ENCODE data around the gene STK17B.
"Not testable (repeated sequence)": the region's sequence is repeated elsewhere in the genome, so short reads cannot be mapped to it uniquely, and the experiment has no call there.

Gene STK17B

GRCh38 chr2:196171248-196171871, at the start of gene STK17B:
TSS of gene STK17B (minus strand) at chr2:196171578. CDS start at chr2:196163383, 8,195 bp downstream.
- DNase-seq, result peak; percentile 97

DNA sequence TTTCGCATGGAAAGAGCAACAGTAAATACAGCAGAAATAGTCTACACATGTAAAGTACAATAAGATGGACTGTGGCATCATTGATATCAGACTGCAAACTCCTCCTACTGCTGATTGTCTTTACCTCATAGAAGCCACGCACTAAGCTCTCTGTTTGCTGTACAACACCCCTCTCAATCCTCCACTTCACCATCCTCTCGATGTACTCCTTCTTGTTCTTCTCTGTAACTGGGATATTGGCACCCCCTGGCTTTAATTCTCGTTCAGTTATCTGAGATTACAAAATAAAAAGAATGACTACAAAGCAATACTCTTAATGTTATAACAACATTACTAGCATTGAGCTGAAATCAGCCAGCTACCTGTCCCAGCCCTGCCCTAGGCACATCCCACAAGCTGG, 49.3 kb upstream of the STK17B start:
- DNase-seq, result no peak

GRCh38 chr2:196219671-196220070, 48.3 kb upstream of the STK17B start:
- no peak for DNase-seq

- DNase-seq, result no peak
Observed at GRCh38 chr2:196218106-196218505, 46.7 kb upstream of the STK17B start.

DNA sequence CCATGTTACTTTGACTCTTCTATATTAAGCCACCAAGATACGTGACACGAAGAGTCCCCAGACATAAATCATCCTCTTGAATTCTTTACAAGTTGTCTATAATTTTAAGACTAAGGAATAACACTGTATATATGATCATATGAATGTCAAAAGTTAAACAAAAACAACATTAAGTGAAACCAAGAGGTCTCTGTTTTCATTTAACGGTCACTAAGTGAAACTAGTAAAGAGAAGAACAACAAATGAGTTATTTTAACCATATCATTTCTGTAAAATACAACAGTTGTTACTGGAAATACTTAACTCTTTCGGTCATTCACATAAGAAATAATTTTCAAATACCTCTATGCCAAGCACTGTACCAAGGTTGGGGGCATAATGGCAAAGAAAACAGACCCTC, 45.7 kb upstream of the STK17B start:
- DNase-seq, result no peak

GRCh38 chr2:196215376-196215775, 44.0 kb upstream of the STK17B start:
- no peak for DNase-seq

GRCh38 chr2:196214156-196214555, 42.8 kb upstream of the STK17B start:
- DNase-seq, result no peak

DNA sequence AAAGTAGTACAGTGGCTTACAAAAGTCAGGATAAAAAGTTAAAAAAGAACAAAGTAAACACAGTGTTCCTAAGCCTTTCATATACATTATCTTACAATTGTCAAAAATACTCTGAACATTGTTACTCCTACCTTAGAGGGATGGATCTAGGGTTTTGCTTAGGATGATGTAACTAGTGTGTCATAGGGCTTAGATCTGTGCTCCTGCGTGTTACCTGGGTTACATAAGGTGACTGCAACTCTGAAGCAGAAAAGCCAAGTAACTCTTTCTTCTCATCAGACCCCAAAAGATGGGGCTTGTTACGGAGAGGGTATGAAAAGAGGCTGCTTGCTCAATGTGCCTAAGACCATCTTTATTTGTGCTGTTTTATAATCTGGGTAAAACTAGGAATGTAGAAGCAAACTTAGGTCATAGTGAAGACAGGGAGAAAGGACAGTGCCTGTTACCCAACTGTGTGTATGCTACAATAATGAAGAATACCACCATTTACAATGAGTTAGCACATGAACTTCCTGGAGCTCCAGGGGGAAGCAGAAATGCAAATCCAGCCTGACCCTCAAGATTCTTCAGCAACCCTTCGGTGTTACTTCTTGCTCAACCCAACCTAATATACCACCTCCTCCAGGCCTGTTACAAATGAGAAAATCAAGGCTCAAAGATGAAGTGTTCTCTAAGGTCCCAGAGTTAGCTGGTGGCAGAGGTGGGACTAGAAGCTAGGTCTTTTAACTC, 42.0 kb upstream of the STK17B start:
- DNase-seq, result no peak

- DNase-seq, result no peak
Observed at GRCh38 chr2:196208915-196209314, 37.5 kb upstream of the STK17B start.

- DNase-seq, result no peak
Observed at GRCh38 chr2:196206804-196207203, 35.4 kb upstream of the STK17B start.

GRCh38 chr2:196205881-196206435, 34.6 kb upstream of the STK17B start:
- DNase-seq, result no peak

GRCh38 chr2:196205011-196205766, 33.8 kb upstream of the STK17B start:
- DNase-seq, result no peak

DNA sequence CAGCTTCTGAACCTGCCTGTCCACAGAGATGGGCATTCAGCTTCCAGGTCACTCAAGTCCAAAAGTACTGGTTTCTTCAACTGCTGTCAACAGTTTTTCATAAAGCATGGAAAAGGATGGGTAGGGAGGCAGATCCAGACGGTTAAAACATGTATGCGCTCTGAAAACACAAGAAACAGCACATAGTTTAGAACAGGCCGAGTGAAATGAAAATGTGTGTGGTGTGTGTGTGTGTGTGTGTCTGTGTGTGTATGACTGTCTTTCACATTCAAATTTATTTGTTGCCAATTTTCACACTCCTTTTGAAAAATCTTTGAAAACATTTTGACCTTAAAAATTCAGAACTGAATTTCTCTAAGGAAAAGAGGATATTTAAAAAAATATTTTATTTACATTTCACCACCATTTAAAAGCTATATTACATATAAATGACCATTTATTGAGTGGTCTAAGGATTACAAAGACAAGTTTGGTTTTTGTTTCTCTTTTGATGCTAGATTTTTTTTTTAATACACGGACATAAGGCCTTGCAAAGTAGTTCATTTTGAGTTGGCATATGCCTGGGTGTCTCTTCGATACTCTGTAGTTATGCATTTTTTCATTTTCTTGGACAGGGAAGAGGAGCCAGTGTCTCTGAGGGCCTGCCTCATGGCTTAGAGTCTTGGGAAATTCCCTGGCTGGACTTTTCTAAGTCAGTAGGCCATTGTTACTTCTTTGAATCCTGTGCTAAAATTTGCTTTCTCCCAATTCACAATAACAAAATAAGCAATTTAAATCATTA, 30.0 kb upstream of the STK17B start:
- DNase-seq, result no peak

GRCh38 chr2:196200557-196200956, 29.2 kb upstream of the STK17B start:
- DNase-seq, result no peak

- DNase-seq, result no peak
Observed at GRCh38 chr2:196195758-196196157, 24.4 kb upstream of the STK17B start.

- no peak for DNase-seq
Observed at GRCh38 chr2:196195302-196195701, 23.9 kb upstream of the STK17B start.

DNA sequence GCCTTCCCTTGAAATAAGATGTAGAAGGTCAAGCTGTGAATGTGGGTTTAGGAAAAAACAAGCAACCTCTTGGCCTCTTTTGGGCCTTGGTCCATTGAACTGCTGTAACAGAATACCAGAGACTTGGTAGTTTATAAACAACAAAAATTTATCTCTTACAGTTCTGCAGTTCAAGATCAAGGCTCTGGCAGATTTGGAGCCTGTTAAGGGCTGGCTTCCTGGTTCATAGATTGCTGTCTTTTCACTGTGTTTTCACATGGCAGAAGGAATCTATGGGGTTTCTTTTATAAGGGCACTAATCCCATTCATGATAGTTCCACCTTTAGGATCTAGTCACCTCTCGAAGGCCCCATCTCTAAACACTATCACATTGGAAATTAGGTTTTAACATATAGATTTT, 20.2 kb upstream of the STK17B start:
- DNase-seq, result no peak

- no peak for DNase-seq
Observed at GRCh38 chr2:196187898-196188458, 16.6 kb upstream of the STK17B start.

DNA sequence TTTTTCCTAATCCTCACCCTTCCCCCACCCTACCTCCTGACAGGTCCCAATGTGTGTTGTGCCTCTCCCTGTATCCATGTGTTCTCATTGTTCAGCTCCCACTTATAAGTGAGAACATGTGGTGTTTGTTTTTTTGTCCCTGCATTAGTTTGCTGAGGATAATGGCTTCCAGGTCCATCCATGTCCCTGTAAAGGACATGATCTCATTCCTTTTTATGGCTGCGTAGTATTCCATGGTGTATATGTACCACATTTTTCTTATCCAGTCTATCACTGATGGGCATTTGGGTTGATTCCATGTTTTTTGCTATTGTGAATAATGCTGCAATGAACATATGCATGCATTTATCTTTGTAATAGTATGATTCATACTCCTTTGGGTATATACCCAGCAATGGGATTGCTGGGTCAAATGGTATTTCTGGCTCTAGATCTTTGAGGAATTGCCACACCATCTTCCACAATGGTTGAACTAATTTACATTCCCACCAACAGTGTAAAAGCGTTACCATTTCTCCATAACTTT, 15.9 kb upstream of the STK17B start:
- not testable (repeated sequence) for DNase-seq

DNA sequence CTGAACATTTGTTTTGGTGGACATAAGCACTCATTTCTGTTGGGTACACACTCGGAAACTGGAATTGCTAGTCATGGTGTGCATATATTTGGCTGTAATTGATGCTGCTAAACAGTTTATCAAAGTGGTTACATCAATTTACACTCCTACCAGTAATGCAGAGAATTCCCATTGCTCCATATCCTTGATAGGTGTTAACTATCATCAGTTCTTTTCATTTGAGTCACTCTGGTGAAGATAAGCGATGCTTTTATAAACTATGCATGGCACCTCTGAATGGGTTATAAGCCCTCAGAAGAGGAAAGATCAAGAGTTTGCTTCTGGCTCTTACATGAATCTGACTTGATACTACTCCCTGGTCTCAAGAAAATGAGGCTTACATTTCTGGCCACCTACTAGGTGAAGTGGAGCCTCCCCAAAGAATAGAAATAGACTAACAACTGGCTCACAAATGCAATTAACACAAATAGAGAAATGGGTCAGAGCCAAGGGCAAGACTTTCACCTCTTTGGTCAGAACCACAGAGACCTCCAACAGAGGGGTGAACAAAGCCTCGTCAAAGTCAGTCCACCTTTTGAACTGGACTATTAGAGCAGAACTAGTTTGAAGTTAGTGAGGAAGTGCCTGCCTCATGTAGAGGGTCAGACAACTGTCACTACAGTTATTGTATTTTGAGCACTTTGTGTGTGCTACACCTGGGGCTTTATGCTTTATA, 15.0 kb upstream of the STK17B start:
- DNase-seq, result no peak

- DNase-seq, result no peak
Observed at GRCh38 chr2:196184921-196185320, 13.5 kb upstream of the STK17B start.

Data from activated CD8-positive, alpha-beta memory T cell treated with anti-CD3 and anti-CD28 coated beads, Interleukin-2, amount 50 U/mL, for 4 hours (primary cell).